Measurements from ENCODE around the gene EPDR1. TPM values are rescaled to one million over a fixed set of nuclear protein-coding genes. Genes with fewer than 3 reads are reported as not detected.

Gene EPDR1
- total RNA-seq, 2 donors from 2014 or later = 2.7 to 7.3 TPM

DNA sequence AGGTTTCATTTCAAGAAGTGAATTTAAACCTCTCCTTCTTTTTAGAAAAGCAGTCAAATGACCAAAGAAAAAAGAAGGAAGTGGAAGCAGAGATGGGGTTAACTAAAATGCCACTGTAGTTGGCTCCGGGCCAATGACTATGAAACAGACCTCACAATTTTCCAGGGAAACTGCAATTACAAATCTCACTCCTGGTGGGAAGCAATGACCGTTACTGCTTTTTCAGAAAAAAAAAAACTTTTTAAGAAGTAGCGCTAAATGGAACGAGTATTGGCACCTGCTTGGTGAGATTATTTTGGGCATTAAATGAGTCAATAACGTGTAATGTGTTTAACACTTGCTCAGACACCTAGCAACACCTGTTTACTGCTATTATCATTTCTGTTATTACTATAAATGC is 5.0 kb upstream of the EPDR1 start:
- TF ChIP-seq CTCF (conservative IDR thresholded peaks at IDR 0.05) = no peak
- Histone ChIP-seq H3K4me3 (ENCODE audit: low read length) (no peak overlapping the region), H3K27ac (ENCODE audit: low read depth, low read length) (no peak overlapping the region), H3K9ac (ENCODE audit: extremely low read depth, low read length, poor library complexity, severe bottlenecking) (no peak overlapping the region), H3K36me3 (ENCODE audit: control insufficient read depth, insufficient read depth, low read length) (no peaks in the 10 kb centered on the region), H3K9me3 (ENCODE audit: control insufficient read depth, low read length) (no peaks in the 10 kb centered on the region), H3K4me1 (ENCODE audit: control insufficient read depth, insufficient read depth, low read length) (no peaks in the 10 kb centered on the region), H3K27me3 (ENCODE audit: control insufficient read depth, insufficient read depth, low read length, poor library complexity, severe bottlenecking) (peaks cover 91% of the 10 kb centered on the region)
- 80 to 89% methylated on average over 3 to 5 of the region's 5 CpGs for WGBS, 2 experiments (ENCODE audit: insufficient coverage in 1 of 2, insufficient read length in 1 of 2)
- peaks cover 5% of the 10 kb centered on the region for H3K4me1 Mint-ChIP-seq
- H3K27ac Mint-ChIP-seq = no peak overlapping the region
- no peaks in the 10 kb centered on the region for H3K36me3 Mint-ChIP-seq (ENCODE audit: low read depth)
- no peak for DNase-seq
- peaks cover 81% of the 10 kb centered on the region for H3K27me3 Mint-ChIP-seq (ENCODE audit: insufficient read depth)
- H3K9me3 Mint-ChIP-seq = no peaks in the 10 kb centered on the region
- H3K4me3 Mint-ChIP-seq = no peak overlapping the region

- H3K4me1 ChIP-seq (ENCODE audit: control insufficient read depth, insufficient read depth, low read length) = no peaks in the 10 kb centered on the region
- DNase-seq = peak; percentile 73
- no peak overlapping the region for H3K9ac ChIP-seq (ENCODE audit: extremely low read depth, low read length, poor library complexity, severe bottlenecking)
- H3K36me3 Mint-ChIP-seq (ENCODE audit: low read depth) = no peaks in the 10 kb centered on the region
- H3K4me3 ChIP-seq (ENCODE audit: low read length) = peak overlapping the region; percentile 75
- no peaks in the 10 kb centered on the region for H3K36me3 ChIP-seq (ENCODE audit: control insufficient read depth, insufficient read depth, low read length)
- no peak overlapping the region for H3K27ac ChIP-seq (ENCODE audit: low read depth, low read length)
- no peaks in the 10 kb centered on the region for H3K9me3 ChIP-seq (ENCODE audit: control insufficient read depth, low read length)
- H3K4me1 Mint-ChIP-seq = peaks cover 7% of the 10 kb centered on the region
- H3K27me3 ChIP-seq (ENCODE audit: control insufficient read depth, insufficient read depth, low read length, poor library complexity, severe bottlenecking) = peaks cover 93% of the 10 kb centered on the region
- no peak for TF ChIP-seq CTCF (conservative IDR thresholded peaks at IDR 0.05)
- WGBS, 2 experiments (ENCODE audit: insufficient coverage in 1 of 2, insufficient read length in 1 of 2) = 22 to 54% methylated on average over 22 to 57 of the region's 57 CpGs
- H3K9me3 Mint-ChIP-seq = no peaks in the 10 kb centered on the region
- peak overlapping the region; percentile 49 for H3K4me3 Mint-ChIP-seq
- peaks cover 81% of the 10 kb centered on the region for H3K27me3 Mint-ChIP-seq (ENCODE audit: insufficient read depth)
- no peak overlapping the region for H3K27ac Mint-ChIP-seq
Measured at GRCh38 chr7:37916017-37916672, 4.3 kb upstream of the EPDR1 start.

GRCh38 chr7:37916673-37917660 is 3.5 kb upstream of the EPDR1 start, which contains the start of gene SFRP4:
SFRP4 (minus strand) TSS chr7:37916817; CDS start chr7:37916537, 280 bp downstream.
- H3K27ac Mint-ChIP-seq = no peak within 1 kb of the TSS

More at GRCh38 chr7:37916673-37917660, 3.5 kb upstream of the EPDR1 start, which contains the start of gene SFRP4:
- H3K27me3 ChIP-seq (ENCODE audit: control insufficient read depth, insufficient read depth, low read length, poor library complexity, severe bottlenecking) = peaks cover 95% of the 10 kb centered on the region
- peak within 1 kb of the TSS; percentile 21 for H3K9ac ChIP-seq (ENCODE audit: extremely low read depth, low read length, poor library complexity, severe bottlenecking)
- no peaks in the 10 kb centered on the region for H3K4me1 ChIP-seq (ENCODE audit: control insufficient read depth, insufficient read depth, low read length)
- WGBS, 2 experiments (ENCODE audit: insufficient coverage in 1 of 2, insufficient read length in 1 of 2) = 0 to 3% methylated on average over 6 to 46 of the region's 46 CpGs
- peak; percentile 84 for DNase-seq
- H3K36me3 ChIP-seq (ENCODE audit: control insufficient read depth, insufficient read depth, low read length) = no peaks in the 10 kb centered on the region
- Mint-ChIP-seq H3K9me3 (no peaks in the 10 kb centered on the region), H3K4me3 (peak within 1 kb of the TSS; percentile 49), H3K4me1 (peaks cover 7% of the 10 kb centered on the region), H3K36me3 (ENCODE audit: low read depth) (no peaks in the 10 kb centered on the region), H3K27me3 (ENCODE audit: insufficient read depth) (peaks cover 88% of the 10 kb centered on the region)
- peak within 1 kb of the TSS; percentile 75 for H3K4me3 ChIP-seq (ENCODE audit: low read length)
- no peaks in the 10 kb centered on the region for H3K9me3 ChIP-seq (ENCODE audit: control insufficient read depth, low read length)
- H3K27ac ChIP-seq (ENCODE audit: low read depth, low read length) = no peak within 1 kb of the TSS
- TF ChIP-seq CTCF (conservative IDR thresholded peaks at IDR 0.05) = peak; percentile 85
